ENCODE data around the gene P2RX4.
"Not testable (repeated sequence)": the region's sequence is repeated elsewhere in the genome, so short reads cannot be mapped to it uniquely, and the experiment has no call there.

P2RX4 gene

GRCh38 chr12:121209624-121210572 is at the start of gene P2RX4:
P2RX4 (plus strand) TSS chr12:121210129; CDS start chr12:121210165, 36 bp downstream.
- DNase-seq (ENCODE audit: low read depth in 2 of 2): peak; percentile 66 to 69

GRCh38 chr12:121162384-121162783 is 47.5 kb upstream of the P2RX4 start:
- no peak for DNase-seq (ENCODE audit: low read depth in 2 of 2)

GRCh38 chr12:121162985-121163384 is 46.9 kb upstream of the P2RX4 start:
- no peak for DNase-seq (ENCODE audit: low read depth in 2 of 2)

- not testable (repeated sequence) for DNase-seq (ENCODE audit: low read depth in 2 of 2)
Measured at GRCh38 chr12:121164839-121165238, 45.1 kb upstream of the P2RX4 start.

- DNase-seq (ENCODE audit: low read depth in 2 of 2): no peak
Measured at GRCh38 chr12:121165316-121165715, 44.6 kb upstream of the P2RX4 start.

GRCh38 chr12:121166356-121166755 is 43.6 kb upstream of the P2RX4 start:
- DNase-seq (ENCODE audit: low read depth in 2 of 2): no peak

GRCh38 chr12:121167232-121167820 is 42.6 kb upstream of the P2RX4 start:
- DNase-seq (ENCODE audit: low read depth in 2 of 2): no peak

- no peak for DNase-seq (ENCODE audit: low read depth in 2 of 2)
Measured at GRCh38 chr12:121167951-121168350, 42.0 kb upstream of the P2RX4 start.

- no peak for DNase-seq (ENCODE audit: low read depth in 2 of 2)
Measured at GRCh38 chr12:121170151-121170550, 39.8 kb upstream of the P2RX4 start.

- DNase-seq (ENCODE audit: low read depth in 2 of 2): no peak
Measured at GRCh38 chr12:121170611-121171260, 39.2 kb upstream of the P2RX4 start.

GRCh38 chr12:121172145-121172544 is 37.8 kb upstream of the P2RX4 start:
- DNase-seq (ENCODE audit: low read depth in 2 of 2): no peak

GRCh38 chr12:121175383-121176119 is 34.4 kb upstream of the P2RX4 start:
- no peak for DNase-seq (ENCODE audit: low read depth in 2 of 2)

GRCh38 chr12:121176826-121177529 is 33.0 kb upstream of the P2RX4 start:
- no peak for DNase-seq (ENCODE audit: low read depth in 2 of 2)

GRCh38 chr12:121181181-121181580 is 28.7 kb upstream of the P2RX4 start:
- no peak for DNase-seq (ENCODE audit: low read depth in 2 of 2)

- DNase-seq (ENCODE audit: low read depth in 2 of 2): no peak
Measured at GRCh38 chr12:121182222-121182893, 27.6 kb upstream of the P2RX4 start.

GRCh38 chr12:121184425-121184824 is 25.5 kb upstream of the P2RX4 start:
- no peak for DNase-seq (ENCODE audit: low read depth in 2 of 2)

GRCh38 chr12:121184984-121185889 is 24.7 kb upstream of the P2RX4 start:
- DNase-seq (ENCODE audit: low read depth in 2 of 2): no peak

GRCh38 chr12:121186826-121187225 is 23.1 kb upstream of the P2RX4 start:
- DNase-seq (ENCODE audit: low read depth in 2 of 2): no peak

GRCh38 chr12:121187501-121187900 is 22.4 kb upstream of the P2RX4 start:
- DNase-seq (ENCODE audit: low read depth in 2 of 2): no peak

GRCh38 chr12:121188227-121188626 is 21.7 kb upstream of the P2RX4 start:
- DNase-seq (ENCODE audit: low read depth in 2 of 2): no peak
